Measurements from ENCODE around the gene SPOCK3. TPM values are rescaled to one million over a fixed set of nuclear protein-coding genes. Genes with fewer than 3 reads are reported as not detected.
A peak's percentile ranks its signal among the peaks of the same experiment; 100 is the strongest.
"Not testable (repeated sequence)": the region's sequence is repeated elsewhere in the genome, so short reads cannot be mapped to it uniquely, and the experiment has no call there.

Gene SPOCK3
- total RNA-seq, 1 experiment from 2014 or later = 0.19 TPM

DNA sequence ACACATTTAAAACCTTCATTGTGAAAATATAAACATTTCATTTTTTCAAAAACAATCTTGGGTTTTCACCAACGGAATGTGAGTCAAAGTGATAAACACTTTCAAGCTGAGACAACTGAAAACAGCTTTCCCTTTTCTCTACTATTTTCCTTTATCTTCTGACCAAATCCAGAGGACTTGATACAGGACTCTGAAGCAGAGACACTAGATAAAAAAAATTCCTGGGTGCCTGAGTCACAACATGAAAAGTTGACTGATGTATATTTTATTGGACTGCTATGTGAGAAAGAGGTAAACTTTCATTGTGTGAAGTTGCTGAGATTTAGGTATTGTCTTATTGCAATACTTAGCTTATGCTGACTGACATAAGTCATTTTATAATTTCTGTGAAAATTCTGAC, 411.2 kb downstream of the SPOCK3 start:
- DNase-seq (ENCODE audit: low spot score) = peak; percentile 50

GRCh38 chr4:166822386-166822785, 411.9 kb downstream of the SPOCK3 start:
- DNase-seq (ENCODE audit: low spot score) = no peak

- DNase-seq (ENCODE audit: low spot score) = peak; percentile 52
These were observed 417.4 kb downstream of the SPOCK3 start for GRCh38 chr4:166816890-166817289.

GRCh38 chr4:166808380-166808779, 425.9 kb downstream of the SPOCK3 start:
- DNase-seq (ENCODE audit: low spot score) = no peak

- DNase-seq (ENCODE audit: low spot score) = no peak
These were observed 431.9 kb downstream of the SPOCK3 start for GRCh38 chr4:166802346-166802745.

DNA sequence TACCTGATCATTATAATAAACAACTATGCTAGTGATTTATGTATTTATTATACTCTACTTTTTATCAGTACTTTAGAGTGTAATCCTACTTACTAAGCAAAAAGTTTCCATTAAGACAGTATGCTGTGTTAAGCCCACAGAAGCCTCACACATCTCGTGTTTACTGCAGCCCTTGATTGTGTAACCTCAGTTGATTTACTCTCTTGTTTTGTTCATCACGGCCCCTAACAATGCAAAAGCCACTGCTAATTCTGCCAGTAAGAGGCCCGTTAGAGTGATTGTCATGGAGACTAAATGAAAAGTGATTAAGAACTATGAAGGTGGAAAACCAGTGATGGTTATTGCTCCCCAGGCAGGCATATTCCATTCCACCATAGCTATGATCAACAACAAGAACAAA, 436.2 kb downstream of the SPOCK3 start:
- DNase-seq (ENCODE audit: low spot score) = no peak

GRCh38 chr4:166777760-166778159, 456.5 kb downstream of the SPOCK3 start:
- no peak for DNase-seq (ENCODE audit: low spot score)

- DNase-seq (ENCODE audit: low spot score) = no peak
These were observed 471.3 kb downstream of the SPOCK3 start for GRCh38 chr4:166763018-166763417.

- no peak for DNase-seq (ENCODE audit: low spot score)
These were observed 492.6 kb downstream of the SPOCK3 start for GRCh38 chr4:166741742-166742141.

DNA sequence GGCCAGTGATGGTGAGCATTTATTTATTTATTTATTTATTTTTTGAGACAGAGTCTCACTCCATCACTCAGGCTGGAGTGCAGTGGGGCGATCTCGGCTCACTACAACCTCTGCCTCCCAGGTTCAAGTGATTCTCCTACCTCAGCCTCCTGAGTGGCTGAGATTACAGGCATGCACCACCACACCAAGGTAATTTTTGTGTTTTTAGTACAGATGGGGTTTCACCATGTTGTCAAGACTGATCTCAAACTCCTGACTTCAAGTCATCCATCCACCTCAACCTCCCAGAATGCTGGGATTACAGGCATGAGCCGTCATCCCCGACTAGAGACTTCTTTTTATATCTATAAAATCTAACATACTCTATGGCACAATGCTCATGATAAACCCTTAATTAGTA, 495.1 kb downstream of the SPOCK3 start:
- not testable (repeated sequence) for DNase-seq (ENCODE audit: low spot score)

- no peak for DNase-seq (ENCODE audit: low spot score)
These were observed 496.9 kb downstream of the SPOCK3 start for GRCh38 chr4:166737430-166737829.

DNA sequence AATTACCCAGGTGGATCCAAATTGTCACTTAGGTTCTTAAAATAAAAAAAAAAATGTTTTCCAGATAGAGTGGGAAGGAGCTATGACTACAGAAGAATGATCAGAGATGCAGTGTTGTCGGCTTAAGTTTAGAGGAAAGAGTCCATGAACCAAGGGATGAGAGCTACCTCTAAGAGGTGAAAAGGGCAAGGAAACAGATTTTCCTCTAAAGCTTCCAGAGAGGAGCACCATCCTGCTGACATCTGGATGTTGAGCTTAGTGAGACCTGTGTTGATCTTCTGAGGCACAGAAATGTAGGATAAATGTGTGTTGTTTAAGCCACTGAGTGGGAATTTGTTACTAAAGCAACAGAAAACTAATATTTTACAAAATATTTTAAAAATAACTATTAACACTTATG, 498.7 kb downstream of the SPOCK3 start:
- no peak for DNase-seq (ENCODE audit: low spot score)

- no peak for DNase-seq (ENCODE audit: low spot score)
These were observed 499.5 kb downstream of the SPOCK3 start for GRCh38 chr4:166734797-166735196.

- DNase-seq (ENCODE audit: low spot score) = no peak
These were observed 500.6 kb downstream of the SPOCK3 start for GRCh38 chr4:166733686-166734085.

- no peak for DNase-seq (ENCODE audit: low spot score)
These were observed 507.5 kb downstream of the SPOCK3 start for GRCh38 chr4:166726832-166727231.

DNA sequence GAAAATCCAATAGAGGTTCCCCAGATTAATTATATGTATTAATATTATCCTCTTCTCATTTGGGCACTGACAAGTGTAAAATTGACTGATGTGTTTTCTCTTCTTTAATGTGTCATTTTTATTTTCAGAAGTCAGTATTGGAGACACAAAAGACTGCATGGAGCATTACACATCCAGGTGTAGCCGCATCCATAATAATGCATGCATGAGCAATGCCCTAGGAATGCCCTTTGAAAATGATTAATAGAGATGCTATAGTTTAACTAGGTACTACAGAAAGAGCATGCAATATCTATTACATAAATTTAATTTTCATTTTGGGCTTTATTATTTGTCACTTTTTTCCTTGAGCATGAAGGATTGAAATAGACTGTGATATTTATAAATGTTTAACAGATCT, 509.9 kb downstream of the SPOCK3 start:
- DNase-seq (ENCODE audit: low spot score) = no peak

GRCh38 chr4:166723532-166724140, 510.7 kb downstream of the SPOCK3 start:
- no peak for DNase-seq (ENCODE audit: low spot score)

DNA sequence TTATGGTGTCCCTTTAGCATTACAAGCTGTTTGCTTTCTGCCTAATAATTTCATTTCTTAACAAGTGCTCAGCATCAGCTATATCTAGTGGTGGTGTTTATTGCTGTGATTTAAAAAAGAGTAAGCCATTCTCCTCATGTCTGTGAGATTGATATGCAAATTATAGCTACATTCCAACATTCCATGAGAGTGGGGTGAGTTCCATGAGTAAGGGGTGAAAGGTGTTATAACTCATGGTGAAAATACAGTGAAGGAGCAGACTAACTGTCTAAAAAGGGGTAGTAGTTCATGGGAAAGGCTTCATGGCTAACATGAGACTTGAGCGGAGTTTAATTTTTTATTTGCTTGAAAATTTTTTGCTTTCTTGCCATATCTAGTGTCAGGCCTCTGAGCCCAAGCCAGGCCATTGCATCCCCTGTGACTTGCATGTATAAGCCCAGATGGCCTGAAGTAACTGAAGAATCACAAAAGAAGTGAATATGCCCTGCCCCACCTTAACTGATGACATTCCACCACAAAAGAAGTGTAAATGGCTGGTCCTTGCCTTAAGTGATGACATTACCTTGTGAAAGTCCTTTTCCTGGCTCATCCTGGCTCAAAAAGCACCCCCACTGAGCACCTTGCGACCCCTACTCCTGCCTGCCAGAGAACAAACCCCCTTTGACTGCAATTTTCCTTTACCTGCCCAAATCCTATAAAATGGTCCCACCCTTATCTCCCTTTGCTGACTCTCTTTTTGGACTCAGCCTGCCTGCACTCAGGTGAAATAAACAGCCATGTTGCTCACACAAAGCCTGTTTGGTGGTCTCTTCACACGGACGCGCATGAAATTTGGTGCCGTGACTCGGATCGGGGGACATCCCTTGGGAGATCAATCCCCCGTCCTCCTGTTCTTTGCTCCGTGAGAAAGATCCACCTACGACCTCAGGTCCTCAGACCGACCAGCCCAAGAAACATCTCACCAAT, 518.3 kb downstream of the SPOCK3 start:
- not testable (repeated sequence) for DNase-seq (ENCODE audit: low spot score)

GRCh38 chr4:166700592-166700991, 533.7 kb downstream of the SPOCK3 start:
- DNase-seq (ENCODE audit: low spot score) = no peak

- DNase-seq (ENCODE audit: low spot score) = no peak
These were observed 545.5 kb downstream of the SPOCK3 start for GRCh38 chr4:166688835-166689234.

GRCh38 chr4:166687828-166688227, 546.5 kb downstream of the SPOCK3 start:
- no peak for DNase-seq (ENCODE audit: low spot score)

All from A172 (cell line).